Activated CD8-positive, alpha-beta memory T cell treated with anti-CD3 and anti-CD28 coated beads, Interleukin-2, amount 50 U/mL, for 24 hours (primary cell): ENCODE measurements around the gene MPPED2.

Experiments used
- DNase-seq: peaks from one replicate; pipeline ENCODE4 v3.0.0-alpha.2; 2020; ENCODE audit errors: extremely low read depth

The MPPED2 gene

GRCh38 chr11:30586251-30587144, at the start of gene MPPED2:
Gene MPPED2 (minus strand): TSS chr11:30586353. CDS start chr11:30580373, 5,980 bp downstream.
- DNase-seq, result no peak

- no peak for DNase-seq
Measured at GRCh38 chr11:30635401-30635989, 49.3 kb upstream of the MPPED2 start.

GRCh38 chr11:30631148-30631547, 45.0 kb upstream of the MPPED2 start:
- no peak for DNase-seq

GRCh38 chr11:30619767-30620166, 33.6 kb upstream of the MPPED2 start:
- no peak for DNase-seq

- no peak for DNase-seq
Measured at GRCh38 chr11:30617762-30618161, 31.6 kb upstream of the MPPED2 start.

- no peak for DNase-seq
Measured at GRCh38 chr11:30610628-30611027, 24.5 kb upstream of the MPPED2 start.

GRCh38 chr11:30608534-30608933, 22.4 kb upstream of the MPPED2 start:
- DNase-seq, result no peak

- DNase-seq, result no peak
Measured at GRCh38 chr11:30605036-30605605, 19.0 kb upstream of the MPPED2 start.

GRCh38 chr11:30603357-30603756, 17.2 kb upstream of the MPPED2 start:
- DNase-seq, result no peak

- DNase-seq, result no peak
Measured at GRCh38 chr11:30596832-30597231, 10.7 kb upstream of the MPPED2 start.

GRCh38 chr11:30595934-30596333, 9.8 kb upstream of the MPPED2 start:
- no peak for DNase-seq

GRCh38 chr11:30594646-30595411, 8.7 kb upstream of the MPPED2 start:
- no peak for DNase-seq

GRCh38 chr11:30587269-30587812, 1.2 kb upstream of the MPPED2 start:
- DNase-seq, result no peak

- no peak for DNase-seq
Measured at GRCh38 chr11:30585892-30586250, 282 bp downstream of the MPPED2 start.

GRCh38 chr11:30585125-30585891, 845 bp downstream of the MPPED2 start:
- no peak for DNase-seq

- no peak for DNase-seq
Measured at GRCh38 chr11:30583476-30584280, 2.5 kb downstream of the MPPED2 start.

GRCh38 chr11:30582726-30583125, 3.4 kb downstream of the MPPED2 start:
- no peak for DNase-seq

GRCh38 chr11:30581675-30582074, 4.5 kb downstream of the MPPED2 start:
- no peak for DNase-seq

GRCh38 chr11:30580573-30580972, 5.6 kb downstream of the MPPED2 start:
- DNase-seq, result no peak
